GM19468 (cell line): ENCODE data around the gene KLB.
A peak's percentile ranks its signal among the peaks of the same experiment; 100 is the strongest.
"Not testable (repeated sequence)": the region's sequence is repeated elsewhere in the genome, so short reads cannot be mapped to it uniquely, and the experiment has no call there.

Experiments
- ATAC-seq: cut with Tn5 transposase; IDR thresholded peaks from one replicate; pipeline ENCODE4 v1.9.1; 2021; ENCODE audit warnings: mild to moderate bottlenecking, moderate library complexity, moderate number of reproducible peaks; ENCODE audit not compliant: unreplicated experiment; ENCODE audit errors: extremely low read depth

KLB gene

GRCh38 chr4:39406763-39407583, at the start of gene KLB:
Gene KLB, plus strand, starts transcription at chr4:39406930. Its CDS starts 20 bp downstream, at chr4:39406950.
- no peak for ATAC-seq

- no peak for ATAC-seq
Observed at GRCh38 chr4:39357002-39357401, 49.7 kb upstream of the KLB start.

- ATAC-seq = not testable (repeated sequence)
Observed at GRCh38 chr4:39360611-39361010, 46.1 kb upstream of the KLB start.

- ATAC-seq = no peak
Observed at GRCh38 chr4:39362827-39363226, 43.9 kb upstream of the KLB start.

- ATAC-seq = no peak
Observed at GRCh38 chr4:39363773-39364393, 42.8 kb upstream of the KLB start.

GRCh38 chr4:39365360-39365759, 41.4 kb upstream of the KLB start:
- no peak for ATAC-seq

- ATAC-seq = peak; percentile 27
Observed at GRCh38 chr4:39365830-39366771, 40.6 kb upstream of the KLB start, which contains the start of gene RFC1. Gene RFC1, minus strand, starts transcription at chr4:39366362. Its CDS starts 121 bp downstream, at chr4:39366241.

GRCh38 chr4:39367166-39367565, 39.6 kb upstream of the KLB start:
- no peak for ATAC-seq

GRCh38 chr4:39369301-39369700, 37.4 kb upstream of the KLB start:
- no peak for ATAC-seq

- not testable (repeated sequence) for ATAC-seq
Observed at GRCh38 chr4:39371209-39371608, 35.5 kb upstream of the KLB start.

GRCh38 chr4:39375478-39375877, 31.3 kb upstream of the KLB start:
- no peak for ATAC-seq

GRCh38 chr4:39383690-39384089, 23.0 kb upstream of the KLB start:
- no peak for ATAC-seq

- no peak for ATAC-seq
Observed at GRCh38 chr4:39384563-39384962, 22.2 kb upstream of the KLB start.

- ATAC-seq = no peak
Observed at GRCh38 chr4:39390603-39391002, 16.1 kb upstream of the KLB start.

GRCh38 chr4:39394706-39395105, 12.0 kb upstream of the KLB start:
- no peak for ATAC-seq

GRCh38 chr4:39401640-39402039, 5.1 kb upstream of the KLB start:
- ATAC-seq = not testable (repeated sequence)

- ATAC-seq = no peak
Observed at GRCh38 chr4:39407584-39407885, 805 bp downstream of the KLB start.

GRCh38 chr4:39410415-39410814, 3.7 kb downstream of the KLB start:
- no peak for ATAC-seq

- not testable (repeated sequence) for ATAC-seq
Observed at GRCh38 chr4:39411561-39411960, 4.8 kb downstream of the KLB start.

- no peak for ATAC-seq
Observed at GRCh38 chr4:39415678-39416283, 9.1 kb downstream of the KLB start.
